Ishikawa (cell line): Measurements from ENCODE around the gene PFKFB1.

Experiments used
- CEBPB ChIP-seq: IDR thresholded peaks from 2 replicates; pipeline ENCODE4 v1.6.1; 2012
- CREB1 ChIP-seq: IDR thresholded peaks from 2 replicates; pipeline ENCODE4 v1.6.1; 2012; ENCODE audit warnings: low read depth
- EGR1 ChIP-seq: IDR thresholded peaks from 2 replicates; pipeline ENCODE4 v1.6.1; 2012
- EP300 ChIP-seq: IDR thresholded peaks from 2 replicates; pipeline ENCODE4 v1.6.1; 2012; ENCODE audit warnings: borderline replicate concordance
- FOXM1 ChIP-seq: IDR thresholded peaks from 2 replicates; pipeline ENCODE4 v1.6.1; 2012; ENCODE audit warnings: low read depth, borderline replicate concordance
- MAX ChIP-seq: IDR thresholded peaks from 2 replicates; pipeline ENCODE4 v1.6.1; 2012
- NFIC ChIP-seq: IDR thresholded peaks from 2 replicates; pipeline ENCODE4 v1.6.1; 2012
- RAD21 ChIP-seq: IDR thresholded peaks from 2 replicates; pipeline ENCODE4 v1.6.1; 2012; ENCODE audit warnings: low read depth
- REST ChIP-seq: IDR thresholded peaks from 2 replicates; pipeline ENCODE4 v1.6.1; 2012; ENCODE audit warnings: low read depth, mild to moderate bottlenecking
- TAF1 ChIP-seq: IDR thresholded peaks from 2 replicates; pipeline ENCODE4 v1.6.1; 2012; ENCODE audit warnings: low read depth, mild to moderate bottlenecking
- TCF12 ChIP-seq: IDR thresholded peaks from 2 replicates; pipeline ENCODE4 v1.6.1; 2012; ENCODE audit warnings: low read depth
- YY1 ChIP-seq: IDR thresholded peaks from 2 replicates; pipeline ENCODE4 v1.6.1; 2012; ENCODE audit warnings: low read depth
- ZBTB7A ChIP-seq: IDR thresholded peaks from 2 replicates; pipeline ENCODE4 v1.6.1; 2012; ENCODE audit warnings: low read depth

- TF ChIP-seq EGR1 = no peak
- no peak for TF ChIP-seq REST
- no peak for TF ChIP-seq YY1
- TF ChIP-seq CREB1 = no peak
- no peak for TF ChIP-seq FOXM1
- TF ChIP-seq NFIC = no peak
- no peak for TF ChIP-seq MAX
- no peak for TF ChIP-seq CEBPB
- TF ChIP-seq TAF1 = no peak
- TF ChIP-seq RAD21 = no peak
- TF ChIP-seq EP300 = no peak
- TF ChIP-seq ZBTB7A = no peak
- TF ChIP-seq TCF12 = no peak
These were observed 13.7 kb upstream of the PFKFB1 start for GRCh38 chrX:55007656-55008055.
